ENCODE data around the gene MTCP1. TPM values are rescaled to one million over a fixed set of nuclear protein-coding genes. Genes with fewer than 3 reads are reported as not detected.

Gene MTCP1
- total RNA-seq, 4 donors from 2014 or later: 1.6 to 2.3 (median 1.9) TPM

GRCh38 chrX:155022585-155022984 is 48.4 kb downstream of the MTCP1 start, which contains the start of gene F8:
F8 (minus strand) TSS chrX:155022723; CDS start chrX:155022552, 171 bp downstream.
- Histone ChIP-seq H3K27me3 (no peaks in the 10 kb centered on the region), H3K36me3 (no peaks in the 10 kb centered on the region), H3K4me3 (no peak within 1 kb of the TSS), H3K27ac (no peak within 1 kb of the TSS), H3K4me1 (no peaks in the 10 kb centered on the region), H3K9me3 (no peaks in the 10 kb centered on the region)
- no peak for TF ChIP-seq CTCF (IDR thresholded peaks at IDR 0.05)
- no peak for TF ChIP-seq POLR2AphosphoS5 (IDR thresholded peaks at IDR 0.05)
- 7% methylated on average over 1 of the region's 1 CpG for WGBS
- DNase-seq (ENCODE audit: low spot score in 2 of 2): no peak

DNA sequence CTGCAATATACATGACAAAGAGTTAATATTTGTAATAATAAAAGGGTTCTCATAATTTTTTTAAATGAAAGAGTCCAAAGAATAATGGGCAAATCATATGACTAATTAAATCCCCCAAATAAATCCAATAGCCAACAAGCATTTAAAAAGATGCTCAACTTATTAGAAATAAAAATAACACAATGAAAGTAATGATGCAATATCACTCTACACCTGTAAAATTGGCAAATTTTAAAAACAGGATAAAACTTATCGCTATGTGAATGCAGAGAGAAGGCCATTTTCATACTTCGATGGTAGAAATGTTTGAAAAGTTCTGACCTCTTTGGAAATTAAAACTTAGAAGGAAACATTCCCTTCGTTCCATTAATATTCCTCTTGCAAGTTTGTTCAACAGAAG is 50.3 kb downstream of the MTCP1 start:
- Histone ChIP-seq H3K27me3 (no peaks in the 10 kb centered on the region), H3K36me3 (no peaks in the 10 kb centered on the region), H3K4me1 (no peaks in the 10 kb centered on the region), H3K9me3 (no peaks in the 10 kb centered on the region), H3K4me3 (no peak overlapping the region), H3K27ac (no peak overlapping the region)
- TF ChIP-seq POLR2A (IDR thresholded peaks at IDR 0.05) (no peak), CTCF (IDR thresholded peaks at IDR 0.05) (no peak), EP300 (IDR thresholded peaks at IDR 0.05) (no peak)
- WGBS: 86% methylated on average over 3 of the region's 3 CpGs
- no peak for DNase-seq (ENCODE audit: low spot score in 2 of 2)

Other genes with a start within 250 kb of the MTCP1 start
- not detected for gene SMIM9, start 236.5 kb downstream of the MTCP1 start, total RNA-seq
- 10 to 100 TPM in 2 of 4 donors, 1 to 10 TPM in 2; 4.4 to 10.8 (median 7.6) TPM for gene F8A1, start 184.8 kb downstream of the MTCP1 start, total RNA-seq
- 10 to 100 TPM in 1 of 4 donors, 1 to 10 TPM in 3; 5.1 to 15.0 (median 6.7) TPM for gene F8, start 48.4 kb downstream of the MTCP1 start, total RNA-seq
- 10 to 100 TPM; 22.9 to 37.9 (median 28.6) TPM for gene FUNDC2, start 44.3 kb downstream of the MTCP1 start, total RNA-seq
- gene CMC4, start within 50 bp of the MTCP1 start, total RNA-seq: 10 to 100 TPM; 14.4 to 22.8 (median 17.3) TPM
- 10 to 100 TPM in 3 of 4 donors, 1 to 10 TPM in 1; 8.8 to 16.2 (median 10.4) TPM for gene BRCC3, start 372 bp upstream of the MTCP1 start, total RNA-seq
- 10 to 100 TPM; 10.8 to 26.7 (median 21.8) TPM for gene VBP1, start 145.3 kb upstream of the MTCP1 start, total RNA-seq
- under 1 TPM in 2 of 4 donors, not detected in 2; 0.34 to 0.89 TPM for gene RAB39B, start 193.4 kb upstream of the MTCP1 start, total RNA-seq